Measurements from ENCODE around the gene PTPRS. TPM values are rescaled to one million over a fixed set of nuclear protein-coding genes. Genes with fewer than 3 reads are reported as not detected.
"Not testable (repeated sequence)": the region's sequence is repeated elsewhere in the genome, so short reads cannot be mapped to it uniquely, and the experiment has no call there.

The PTPRS gene
- total RNA-seq, 1 donor = 218 TPM

DNA sequence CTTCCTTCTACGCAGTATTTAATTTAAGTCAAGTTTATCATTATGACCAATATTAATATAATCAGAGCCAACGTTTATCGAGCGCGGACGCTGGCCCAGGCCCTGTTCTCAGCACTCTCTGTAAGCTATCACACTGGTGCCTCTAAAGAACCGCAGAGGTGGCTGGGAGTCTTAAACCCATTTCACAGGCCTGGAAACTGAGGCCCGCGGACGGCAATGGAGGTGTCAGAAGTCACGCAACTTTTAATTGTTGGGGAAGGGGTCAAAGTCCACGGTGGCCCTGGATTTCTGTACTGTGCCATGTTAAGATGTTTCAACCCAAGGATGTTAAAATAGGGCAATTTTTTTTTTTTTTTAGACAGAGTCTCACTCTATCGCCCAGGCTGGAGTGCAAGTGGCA is 8.8 kb downstream of the PTPRS start:
- Histone ChIP-seq H3K4me1 (ENCODE audit: insufficient read depth, low read length) (no peaks in the 10 kb centered on the region), H3K9me3 (ENCODE audit: low read depth, low read length) (no peaks in the 10 kb centered on the region), H3K79me2 (ENCODE audit: insufficient read depth, low read length) (no peaks in the 10 kb centered on the region), H3K27ac (ENCODE audit: low read depth, low read length) (no peak overlapping the region), H3K4me3 (ENCODE audit: insufficient read depth, low read length) (no peak overlapping the region), H3K4me2 (ENCODE audit: insufficient read depth, low read length) (no peak overlapping the region), H3K27me3 (ENCODE audit: insufficient read depth, low read length) (peaks cover 9% of the 10 kb centered on the region), H2AFZ (ENCODE audit: low read length) (no peak overlapping the region), H4K20me1 (ENCODE audit: insufficient read depth, low read length) (no peaks in the 10 kb centered on the region), H3K36me3 (ENCODE audit: insufficient read depth, low read length) (no peaks in the 10 kb centered on the region)
- TF ChIP-seq, protein P1, sequence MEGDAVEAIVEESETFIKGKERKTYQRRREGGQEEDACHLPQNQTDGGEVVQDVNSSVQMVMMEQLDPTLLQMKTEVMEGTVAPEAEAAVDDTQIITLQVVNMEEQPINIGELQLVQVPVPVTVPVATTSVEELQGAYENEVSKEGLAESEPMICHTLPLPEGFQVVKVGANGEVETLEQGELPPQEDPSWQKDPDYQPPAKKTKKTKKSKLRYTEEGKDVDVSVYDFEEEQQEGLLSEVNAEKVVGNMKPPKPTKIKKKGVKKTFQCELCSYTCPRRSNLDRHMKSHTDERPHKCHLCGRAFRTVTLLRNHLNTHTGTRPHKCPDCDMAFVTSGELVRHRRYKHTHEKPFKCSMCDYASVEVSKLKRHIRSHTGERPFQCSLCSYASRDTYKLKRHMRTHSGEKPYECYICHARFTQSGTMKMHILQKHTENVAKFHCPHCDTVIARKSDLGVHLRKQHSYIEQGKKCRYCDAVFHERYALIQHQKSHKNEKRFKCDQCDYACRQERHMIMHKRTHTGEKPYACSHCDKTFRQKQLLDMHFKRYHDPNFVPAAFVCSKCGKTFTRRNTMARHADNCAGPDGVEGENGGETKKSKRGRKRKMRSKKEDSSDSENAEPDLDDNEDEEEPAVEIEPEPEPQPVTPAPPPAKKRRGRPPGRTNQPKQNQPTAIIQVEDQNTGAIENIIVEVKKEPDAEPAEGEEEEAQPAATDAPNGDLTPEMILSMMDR (IDR thresholded peaks at IDR 0.05; ENCODE audit: extremely low read depth, low read depth, low read length) = no peak
- peak; percentile 17 for DNase-seq (ENCODE audit: insufficient read length, low spot score, missing footprints)

- Histone ChIP-seq H3K4me3 (ENCODE audit: insufficient read depth, low read length) (no peak overlapping the region), H3K4me1 (ENCODE audit: insufficient read depth, low read length) (no peaks in the 10 kb centered on the region), H3K27me3 (ENCODE audit: insufficient read depth, low read length) (peaks cover 8% of the 10 kb centered on the region), H3K4me2 (ENCODE audit: insufficient read depth, low read length) (no peak overlapping the region), H3K27ac (ENCODE audit: low read depth, low read length) (no peak overlapping the region), H3K79me2 (ENCODE audit: insufficient read depth, low read length) (no peaks in the 10 kb centered on the region), H2AFZ (ENCODE audit: low read length) (no peak overlapping the region), H4K20me1 (ENCODE audit: insufficient read depth, low read length) (no peaks in the 10 kb centered on the region), H3K36me3 (ENCODE audit: insufficient read depth, low read length) (no peaks in the 10 kb centered on the region), H3K9me3 (ENCODE audit: low read depth, low read length) (no peaks in the 10 kb centered on the region)
- no peak for DNase-seq (ENCODE audit: insufficient read length, low spot score, missing footprints)
- TF ChIP-seq, protein P1 (IDR thresholded peaks at IDR 0.05; ENCODE audit: extremely low read depth, low read depth, low read length) = no peak
Observed at GRCh38 chr19:5330307-5330720, 10.3 kb downstream of the PTPRS start.

GRCh38 chr19:5329141-5329540 is 11.5 kb downstream of the PTPRS start:
- TF ChIP-seq, protein P1 (IDR thresholded peaks at IDR 0.05; ENCODE audit: extremely low read depth, low read depth, low read length) = no peak
- no peaks in the 10 kb centered on the region for H3K36me3 ChIP-seq (ENCODE audit: insufficient read depth, low read length)
- H3K4me1 ChIP-seq (ENCODE audit: insufficient read depth, low read length) = no peaks in the 10 kb centered on the region
- DNase-seq (ENCODE audit: insufficient read length, low spot score, missing footprints) = peak; percentile 22
- no peaks in the 10 kb centered on the region for H3K79me2 ChIP-seq (ENCODE audit: insufficient read depth, low read length)
- H4K20me1 ChIP-seq (ENCODE audit: insufficient read depth, low read length) = no peaks in the 10 kb centered on the region
- H3K27ac ChIP-seq (ENCODE audit: low read depth, low read length) = no peak overlapping the region
- no peak overlapping the region for H3K4me3 ChIP-seq (ENCODE audit: insufficient read depth, low read length)
- H2AFZ ChIP-seq (ENCODE audit: low read length) = no peak overlapping the region
- H3K27me3 ChIP-seq (ENCODE audit: insufficient read depth, low read length) = peaks cover 3% of the 10 kb centered on the region
- H3K4me2 ChIP-seq (ENCODE audit: insufficient read depth, low read length) = no peak overlapping the region
- H3K9me3 ChIP-seq (ENCODE audit: low read depth, low read length) = no peaks in the 10 kb centered on the region

DNA sequence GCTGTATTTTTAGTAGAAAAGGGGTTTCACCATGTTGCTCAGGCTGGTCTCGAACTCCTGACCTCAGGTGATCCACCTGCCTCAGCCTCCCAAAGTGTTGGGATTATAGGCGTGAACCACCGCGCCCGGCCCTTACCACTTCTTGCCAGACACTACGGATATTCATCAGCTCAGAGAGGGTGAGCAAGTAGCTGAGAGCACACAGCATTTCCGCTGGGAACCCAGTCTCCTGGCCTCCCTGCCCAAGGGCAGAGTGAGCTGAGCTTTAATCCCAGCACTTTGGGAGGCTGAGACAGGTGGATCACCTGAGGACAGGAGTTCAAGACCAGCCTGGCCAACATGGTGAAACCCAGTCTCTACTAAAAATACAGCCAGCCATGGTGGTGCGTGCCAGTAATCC is 12.2 kb downstream of the PTPRS start:
- not testable (repeated sequence) for H3K4me1 ChIP-seq (ENCODE audit: insufficient read depth, low read length); DNase-seq (ENCODE audit: insufficient read length, low spot score, missing footprints); H3K27me3 ChIP-seq (ENCODE audit: insufficient read depth, low read length); H3K27ac ChIP-seq (ENCODE audit: low read depth, low read length); H3K9me3 ChIP-seq (ENCODE audit: low read depth, low read length); H3K36me3 ChIP-seq (ENCODE audit: insufficient read depth, low read length); H2AFZ ChIP-seq (ENCODE audit: low read length); H4K20me1 ChIP-seq (ENCODE audit: insufficient read depth, low read length); H3K4me3 ChIP-seq (ENCODE audit: insufficient read depth, low read length); H3K79me2 ChIP-seq (ENCODE audit: insufficient read depth, low read length); H3K4me2 ChIP-seq (ENCODE audit: insufficient read depth, low read length)

Data from osteoblast (primary cell).